ENCODE results near the gene UPK1B. TPM values are rescaled to one million over a fixed set of nuclear protein-coding genes. Genes with fewer than 3 reads are reported as not detected.
A peak's percentile ranks its signal among the peaks of the same experiment; 100 is the strongest.

The UPK1B gene
- total and polyA plus RNA-seq, 9 of the 15 experiments (the other 6 are each of a cell fraction or from before 2014, with no cell fraction given) = 0.22 to 1.2 (median 0.51) TPM

- TF ChIP-seq MYC (IDR thresholded peaks at IDR 0.05; ENCODE audit: low read depth, low read length) (no peak), MYC (CRISPR knock-in tag; IDR thresholded peaks at IDR 0.05; ENCODE audit: borderline replicate concordance, low read depth) (no peak), EZH2 (IDR thresholded peaks at IDR 0.05; ENCODE audit: borderline replicate concordance, low read depth, low read length) (no peak), ETV1 (tag; conservative IDR thresholded peaks at IDR 0.05; ENCODE audit: low read depth) (peak; percentile 69), FOXA1 (IDR thresholded peaks at IDR 0.05; ENCODE audit: borderline replicate concordance) (no peak), ATF2 (CRISPR knock-in tag; IDR thresholded peaks at IDR 0.05) (no peak), BRF2 (IDR thresholded peaks at IDR 0.05; ENCODE audit: borderline replicate concordance, insufficient read depth, insufficient read length) (no peak), ZNF121 (CRISPR knock-in tag; conservative IDR thresholded peaks at IDR 0.05) (no peak), ZNF668 (CRISPR knock-in tag; IDR thresholded peaks at IDR 0.05) (no peak), ZSCAN32 (CRISPR knock-in tag; IDR thresholded peaks at IDR 0.05) (no peak), MEIS2 (IDR thresholded peaks at IDR 0.05; ENCODE audit: partially characterized antibody) (peak; percentile 63)
- TF ChIP-seq, protein P1, sequence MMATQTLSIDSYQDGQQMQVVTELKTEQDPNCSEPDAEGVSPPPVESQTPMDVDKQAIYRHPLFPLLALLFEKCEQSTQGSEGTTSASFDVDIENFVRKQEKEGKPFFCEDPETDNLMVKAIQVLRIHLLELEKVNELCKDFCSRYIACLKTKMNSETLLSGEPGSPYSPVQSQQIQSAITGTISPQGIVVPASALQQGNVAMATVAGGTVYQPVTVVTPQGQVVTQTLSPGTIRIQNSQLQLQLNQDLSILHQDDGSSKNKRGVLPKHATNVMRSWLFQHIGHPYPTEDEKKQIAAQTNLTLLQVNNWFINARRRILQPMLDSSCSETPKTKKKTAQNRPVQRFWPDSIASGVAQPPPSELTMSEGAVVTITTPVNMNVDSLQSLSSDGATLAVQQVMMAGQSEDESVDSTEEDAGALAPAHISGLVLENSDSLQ (IDR thresholded peaks at IDR 0.05) = peak; percentile 86
Observed at GRCh38 chr3:119173325-119173724, at the start of gene UPK1B (continued).
